GM19467 (cell line): ENCODE measurements around the gene BTBD9.

ENCODE experiments used
- ATAC-seq: cut with Tn5 transposase; IDR thresholded peaks from one replicate; pipeline ENCODE4 v1.9.1; 2021; ENCODE audit warnings: mild to moderate bottlenecking, moderate library complexity; ENCODE audit not compliant: unreplicated experiment

Gene BTBD9

GRCh38 chr6:38269461-38270172, 370.1 kb downstream of the BTBD9 start:
- no peak for ATAC-seq

GRCh38 chr6:38268342-38268741, 371.4 kb downstream of the BTBD9 start:
- ATAC-seq = no peak

- ATAC-seq = no peak
These were observed 372.8 kb downstream of the BTBD9 start for GRCh38 chr6:38266921-38267354.

- ATAC-seq = no peak
These were observed 375.1 kb downstream of the BTBD9 start for GRCh38 chr6:38264605-38265004.

GRCh38 chr6:38262609-38263008, 377.1 kb downstream of the BTBD9 start:
- ATAC-seq = no peak

- no peak for ATAC-seq
These were observed 377.7 kb downstream of the BTBD9 start for GRCh38 chr6:38262026-38262425.

GRCh38 chr6:38261626-38262025, 378.1 kb downstream of the BTBD9 start:
- ATAC-seq = no peak

- no peak for ATAC-seq
These were observed 380.0 kb downstream of the BTBD9 start for GRCh38 chr6:38259736-38260135.

- no peak for ATAC-seq
These were observed 391.1 kb downstream of the BTBD9 start for GRCh38 chr6:38248500-38249234.

GRCh38 chr6:38245295-38245694, 394.4 kb downstream of the BTBD9 start:
- no peak for ATAC-seq

- ATAC-seq = no peak
These were observed 394.9 kb downstream of the BTBD9 start for GRCh38 chr6:38244869-38245268.

- ATAC-seq = no peak
These were observed 398.4 kb downstream of the BTBD9 start for GRCh38 chr6:38241200-38241871.

GRCh38 chr6:38239719-38240451, 399.8 kb downstream of the BTBD9 start:
- no peak for ATAC-seq

GRCh38 chr6:38236631-38237030, 403.1 kb downstream of the BTBD9 start:
- no peak for ATAC-seq

- ATAC-seq = peak; percentile 66
These were observed 404.6 kb downstream of the BTBD9 start for GRCh38 chr6:38234934-38235682.

- no peak for ATAC-seq
These were observed 405.6 kb downstream of the BTBD9 start for GRCh38 chr6:38234141-38234540.

GRCh38 chr6:38233161-38233791, 406.5 kb downstream of the BTBD9 start:
- no peak for ATAC-seq

- no peak for ATAC-seq
These were observed 414.0 kb downstream of the BTBD9 start for GRCh38 chr6:38225766-38226165.

GRCh38 chr6:38221251-38221650, 418.5 kb downstream of the BTBD9 start:
- no peak for ATAC-seq
